Erythroblast (primary cell): ENCODE results near the gene PTPRN.

Experiments used
- DNase-seq, 2 experiments: peaks; one replicate each; lab custom pipeline; 2025; lab: John Stamatoyannopoulos, UW
- GATA1 ChIP-seq: IDR thresholded peaks from 2 replicates; pipeline ENCODE4 v1.6.1; 2011; ENCODE audit warnings: low read depth, mild to moderate bottlenecking, control low read depth, low read length, moderate library complexity
- POLR2A ChIP-seq: IDR thresholded peaks from 2 replicates; pipeline ENCODE4 v1.6.1; 2011; ENCODE audit warnings: mild to moderate bottlenecking, low read length

The PTPRN gene

GRCh38 chr2:219243291-219243761, 65.9 kb downstream of the PTPRN start:
- TF ChIP-seq GATA1: no peak
- no peak for TF ChIP-seq POLR2A
- DNase-seq: no peak
